ENCODE results near the gene YWHAQ. TPM values are rescaled to one million over a fixed set of nuclear protein-coding genes. Genes with fewer than 3 reads are reported as not detected.
"Not testable (repeated sequence)": the region's sequence is repeated elsewhere in the genome, so short reads cannot be mapped to it uniquely, and the experiment has no call there.

YWHAQ gene
- total RNA-seq, 1 donor from 2014 or later, result 191 TPM

GRCh38 chr2:9613291-9613690 lies 17.5 kb downstream of the YWHAQ start:
- DNase-seq, result no peak
- no peaks in the 10 kb centered on the region for H3K27me3 ChIP-seq
- H3K4me1 ChIP-seq, result peaks cover 35% of the 10 kb centered on the region
- ATAC-seq, result peak; percentile 62
- H3K27ac ChIP-seq, result no peak overlapping the region
- H3K9me3 ChIP-seq, result no peaks in the 10 kb centered on the region
- no peaks in the 10 kb centered on the region for H3K36me3 ChIP-seq
- no peak overlapping the region for H3K4me3 ChIP-seq
- intact Hi-C loops (cut with DNase I), result no loop called here
- TF ChIP-seq CTCF (IDR thresholded peaks at IDR 0.05), result no peak

- H3K4me1 ChIP-seq, result peaks cover 39% of the 10 kb centered on the region
- ATAC-seq; H3K9me3 ChIP-seq; DNase-seq; H3K4me3 ChIP-seq; H3K27me3 ChIP-seq; H3K27ac ChIP-seq; H3K36me3 ChIP-seq; intact Hi-C loops (cut with DNase I): not testable (repeated sequence)
Measured at GRCh38 chr2:9611549-9611912, 19.3 kb downstream of the YWHAQ start.

GRCh38 chr2:9610781-9611548 lies 19.8 kb downstream of the YWHAQ start:
- ATAC-seq, result no peak
- intact Hi-C loops (cut with DNase I), result no loop called here
- Histone ChIP-seq H3K36me3 (no peaks in the 10 kb centered on the region), H3K27ac (no peak overlapping the region), H3K27me3 (no peaks in the 10 kb centered on the region), H3K4me3 (no peak overlapping the region), H3K4me1 (peaks cover 39% of the 10 kb centered on the region), H3K9me3 (no peaks in the 10 kb centered on the region)
- TF ChIP-seq CTCF (IDR thresholded peaks at IDR 0.05), result no peak
- DNase-seq, result no peak

- Histone ChIP-seq H3K4me1 (peaks cover 21% of the 10 kb centered on the region), H3K4me3 (peak overlapping the region; percentile 35), H3K27ac (peak overlapping the region; percentile 53)
- H3K9me3 ChIP-seq; DNase-seq; H3K36me3 ChIP-seq; H3K27me3 ChIP-seq; intact Hi-C loops (cut with DNase I); ATAC-seq: not testable (repeated sequence)
Measured at GRCh38 chr2:9608491-9608890, 22.3 kb downstream of the YWHAQ start.

- no peak overlapping the region for H3K4me3 ChIP-seq
- no peak for ATAC-seq
- H3K27ac ChIP-seq, result no peak overlapping the region
- H3K4me1 ChIP-seq, result peaks cover 3% of the 10 kb centered on the region
- H3K36me3 ChIP-seq, result peaks cover 21% of the 10 kb centered on the region
- DNase-seq, result no peak
- no peak for TF ChIP-seq CTCF (IDR thresholded peaks at IDR 0.05)
- H3K27me3 ChIP-seq, result no peaks in the 10 kb centered on the region
- intact Hi-C loops (cut with DNase I), result no loop called here
- H3K9me3 ChIP-seq, result peaks cover 8% of the 10 kb centered on the region
Measured at GRCh38 chr2:9602412-9602811, 28.4 kb downstream of the YWHAQ start.

GRCh38 chr2:9601397-9601796 lies 29.4 kb downstream of the YWHAQ start:
- peaks cover 3% of the 10 kb centered on the region for H3K4me1 ChIP-seq
- no peak for TF ChIP-seq CTCF (IDR thresholded peaks at IDR 0.05)
- H3K27ac ChIP-seq, result no peak overlapping the region
- H3K27me3 ChIP-seq, result no peaks in the 10 kb centered on the region
- peaks cover 8% of the 10 kb centered on the region for H3K9me3 ChIP-seq
- intact Hi-C loops (cut with DNase I), result no loop called here
- no peak for DNase-seq
- no peak for ATAC-seq
- H3K36me3 ChIP-seq, result peaks cover 21% of the 10 kb centered on the region
- H3K4me3 ChIP-seq, result no peak overlapping the region

- Histone ChIP-seq H3K27me3 (no peaks in the 10 kb centered on the region), H3K9me3 (peaks cover 8% of the 10 kb centered on the region), H3K27ac (no peak overlapping the region), H3K4me1 (peaks cover 19% of the 10 kb centered on the region), H3K36me3 (peaks cover 21% of the 10 kb centered on the region), H3K4me3 (no peak overlapping the region)
- ATAC-seq, result no peak
- intact Hi-C loops (cut with DNase I), result no loop called here
- TF ChIP-seq CTCF (IDR thresholded peaks at IDR 0.05), result no peak
- no peak for DNase-seq
Measured at GRCh38 chr2:9599430-9599829, 31.4 kb downstream of the YWHAQ start.

Measured in upper lobe of right lung (tissue), 1 donor.